HG03025 (cell line): ENCODE measurements around the gene DCHS2.

Experiments
- ATAC-seq: cut with Tn5 transposase; IDR thresholded peaks from one replicate; pipeline ENCODE4 v1.9.1; 2021; ENCODE audit warnings: mild to moderate bottlenecking, moderate library complexity; ENCODE audit not compliant: unreplicated experiment, low FRiP score

DCHS2 gene

GRCh38 chr4:154490234-154490582 lies 1.4 kb downstream of the DCHS2 start:
- ATAC-seq, result no peak

- ATAC-seq, result no peak
Measured at GRCh38 chr4:154489558-154490233, 1.9 kb downstream of the DCHS2 start.

DNA sequence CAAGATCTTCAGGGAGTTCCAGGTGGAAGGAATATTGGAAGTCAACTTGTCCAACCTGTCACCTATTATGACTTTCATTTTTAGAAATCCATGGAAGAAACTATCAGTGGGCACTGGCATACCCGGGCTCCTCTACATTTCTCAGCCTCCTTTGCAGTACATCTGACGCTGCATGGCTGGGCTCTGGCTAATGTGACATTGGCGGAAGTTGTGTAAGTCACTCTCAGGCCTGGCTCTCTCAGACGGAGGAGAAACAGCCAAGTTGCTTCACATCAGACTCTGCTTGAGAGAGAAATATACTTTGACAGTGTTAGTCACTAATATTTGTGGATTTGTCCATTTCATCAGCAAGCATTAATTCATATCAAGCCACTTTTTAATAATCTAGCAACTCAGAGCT lies 4.5 kb downstream of the DCHS2 start:
- ATAC-seq, result no peak

GRCh38 chr4:154485127-154485773 lies 6.3 kb downstream of the DCHS2 start:
- ATAC-seq, result peak; percentile 99

- ATAC-seq, result peak; percentile 61
Measured at GRCh38 chr4:154478547-154478946, 13.1 kb downstream of the DCHS2 start.

DNA sequence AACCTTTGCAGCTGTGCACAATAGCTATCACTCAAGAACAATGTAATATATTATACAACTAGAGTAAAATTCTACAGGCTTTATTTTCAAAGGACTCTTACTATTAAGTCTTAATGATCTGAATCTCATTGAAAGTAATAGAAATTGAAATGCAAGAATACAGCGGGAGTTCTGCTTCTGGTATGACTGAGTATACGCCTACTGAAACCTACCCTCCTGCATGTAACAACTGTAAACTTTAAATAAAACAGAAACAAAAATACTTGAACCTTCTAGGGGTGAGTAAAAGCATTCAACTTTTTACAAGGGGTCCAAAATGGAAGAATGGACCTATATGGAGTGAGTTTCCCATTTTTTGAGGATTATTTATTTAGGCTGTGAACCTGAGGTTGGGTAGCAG lies 13.5 kb downstream of the DCHS2 start:
- peak; percentile 86 for ATAC-seq

GRCh38 chr4:154476232-154476631 lies 15.4 kb downstream of the DCHS2 start:
- ATAC-seq, result no peak

DNA sequence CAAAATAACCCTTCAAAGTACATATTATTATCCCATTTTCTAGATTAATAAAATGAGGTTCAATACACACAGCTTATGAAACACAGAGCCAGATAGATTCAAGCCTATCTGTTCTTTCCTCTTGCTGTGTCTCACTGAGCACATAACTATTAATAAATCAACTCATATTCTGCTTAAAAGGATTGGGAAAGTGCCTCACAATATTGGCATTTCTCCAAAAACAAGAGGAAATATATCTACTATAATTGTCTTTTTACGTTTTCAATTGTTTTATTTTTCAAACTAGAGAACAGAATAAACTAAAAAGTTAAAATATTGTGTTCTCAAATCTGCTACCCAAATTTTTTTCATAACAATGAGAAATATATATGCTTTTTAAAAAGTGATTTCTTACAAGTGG lies 15.8 kb downstream of the DCHS2 start:
- ATAC-seq, result no peak

- ATAC-seq, result no peak
Measured at GRCh38 chr4:154473497-154473896, 18.1 kb downstream of the DCHS2 start.

- ATAC-seq, result no peak
Measured at GRCh38 chr4:154472858-154473257, 18.7 kb downstream of the DCHS2 start.

- peak; percentile 49 for ATAC-seq
Measured at GRCh38 chr4:154471526-154472331, 19.9 kb downstream of the DCHS2 start.

DNA sequence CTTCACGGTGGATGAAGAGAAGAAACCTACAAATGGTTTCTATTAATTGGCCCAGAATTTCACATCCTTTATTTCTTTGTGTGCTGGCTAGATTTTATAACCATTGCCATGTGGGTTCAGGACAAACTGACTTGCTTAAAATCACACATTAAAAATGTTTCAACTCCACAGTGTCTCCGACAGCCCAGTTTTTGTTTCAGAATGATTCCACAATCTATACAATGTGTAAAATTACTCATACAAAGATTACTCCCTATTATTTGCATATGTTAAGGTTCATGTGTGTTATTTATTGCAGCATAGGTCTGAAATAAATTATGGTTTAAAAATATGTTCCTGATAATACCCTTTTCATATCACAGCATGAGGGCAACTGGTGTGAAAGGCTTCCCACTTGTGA lies 20.6 kb downstream of the DCHS2 start:
- ATAC-seq, result peak; percentile 52

- ATAC-seq, result no peak
Measured at GRCh38 chr4:154467886-154468285, 23.7 kb downstream of the DCHS2 start.

GRCh38 chr4:154466336-154466735 lies 25.3 kb downstream of the DCHS2 start:
- no peak for ATAC-seq

DNA sequence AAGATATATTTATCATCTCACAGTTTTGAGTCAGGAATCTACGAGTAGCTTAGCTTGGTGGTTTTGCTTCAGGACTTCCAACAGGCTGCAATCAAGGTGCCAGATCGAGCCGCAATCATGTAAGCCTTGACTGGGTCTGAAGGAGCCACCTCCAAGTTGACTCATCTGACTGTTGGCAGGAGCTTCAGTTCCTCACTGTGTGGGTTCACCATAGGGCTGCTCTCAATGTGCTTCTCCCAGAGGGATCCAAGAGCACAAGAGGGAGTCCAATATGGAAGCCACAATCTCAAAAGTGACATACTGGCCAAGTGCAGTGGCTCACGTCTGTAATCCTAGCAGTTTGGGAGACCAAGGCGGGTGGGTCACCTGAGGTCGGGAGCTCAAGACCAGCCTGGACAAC lies 26.5 kb downstream of the DCHS2 start:
- ATAC-seq, result no peak

- ATAC-seq, result no peak
Measured at GRCh38 chr4:154464654-154465053, 26.9 kb downstream of the DCHS2 start.

GRCh38 chr4:154462081-154462810 lies 29.4 kb downstream of the DCHS2 start:
- ATAC-seq, result no peak

DNA sequence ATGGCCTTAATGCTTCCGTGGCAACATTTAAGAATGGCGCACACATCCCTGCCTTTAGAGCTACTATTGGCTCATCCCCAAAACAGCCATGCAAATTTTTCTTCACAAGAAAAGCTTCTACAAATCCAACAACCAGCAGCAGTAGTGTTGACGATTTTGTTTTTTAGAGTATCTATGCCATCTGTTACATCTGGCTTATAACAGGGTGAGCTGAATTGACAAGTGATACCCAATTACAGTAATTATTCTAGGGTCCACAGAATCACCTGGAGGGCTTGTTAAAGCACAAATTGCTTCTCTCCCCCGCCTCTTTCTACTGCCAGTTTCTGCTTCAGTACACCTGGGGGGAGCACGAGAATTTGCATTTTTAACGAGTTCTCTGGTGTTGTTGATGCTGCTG lies 34.1 kb downstream of the DCHS2 start:
- ATAC-seq, result no peak

- no peak for ATAC-seq
Measured at GRCh38 chr4:154456889-154457288, 34.7 kb downstream of the DCHS2 start.

DNA sequence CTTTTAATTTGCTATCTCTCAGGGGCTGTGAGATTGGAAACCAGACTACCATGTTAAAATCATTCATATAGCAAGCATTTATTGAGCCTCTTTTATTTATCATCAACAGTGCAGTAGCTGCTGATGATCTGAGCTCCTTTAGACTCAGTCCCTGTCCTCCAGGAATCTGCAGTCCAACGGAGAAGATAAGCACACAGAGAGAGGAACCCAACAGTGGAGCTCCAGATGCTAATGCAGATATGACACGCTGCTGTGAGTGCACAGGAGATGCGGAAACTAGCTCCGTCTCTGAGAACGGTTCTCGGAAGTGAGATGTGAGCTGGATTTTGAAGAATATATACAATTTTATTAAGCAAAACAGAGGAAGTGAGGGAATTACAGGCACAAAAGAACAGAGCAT lies 35.4 kb downstream of the DCHS2 start:
- no peak for ATAC-seq

DNA sequence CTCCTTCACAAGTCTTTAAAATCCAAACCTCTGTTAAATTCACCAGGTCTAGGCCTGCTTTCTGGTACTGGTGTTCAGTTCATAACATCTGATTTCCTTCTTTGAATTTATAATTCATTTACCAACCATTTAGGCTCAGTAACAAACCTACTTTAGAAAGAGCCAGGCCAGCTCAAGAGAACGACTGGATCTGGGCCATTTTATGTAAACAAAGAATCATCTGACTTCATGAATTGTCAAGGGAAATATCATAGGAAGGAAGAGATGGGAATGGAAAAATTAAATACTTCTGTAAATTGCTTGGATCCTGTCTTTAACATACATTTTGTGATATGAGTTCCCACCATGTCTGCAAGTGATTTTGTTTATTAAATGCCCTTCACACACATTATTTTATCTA lies 36.5 kb downstream of the DCHS2 start:
- ATAC-seq, result no peak
